ENCODE data around the gene TRIM71. TPM values are rescaled to one million over a fixed set of nuclear protein-coding genes. Genes with fewer than 3 reads are reported as not detected.
A peak's percentile ranks its signal among the peaks of the same experiment; 100 is the strongest.

The TRIM71 gene
- total and polyA plus RNA-seq, 2 of the 13 experiments (the other 11 are each of a cell fraction or from before 2014, with no cell fraction given) = 21.7 to 76.9 TPM

- TF ChIP-seq, protein P1, sequence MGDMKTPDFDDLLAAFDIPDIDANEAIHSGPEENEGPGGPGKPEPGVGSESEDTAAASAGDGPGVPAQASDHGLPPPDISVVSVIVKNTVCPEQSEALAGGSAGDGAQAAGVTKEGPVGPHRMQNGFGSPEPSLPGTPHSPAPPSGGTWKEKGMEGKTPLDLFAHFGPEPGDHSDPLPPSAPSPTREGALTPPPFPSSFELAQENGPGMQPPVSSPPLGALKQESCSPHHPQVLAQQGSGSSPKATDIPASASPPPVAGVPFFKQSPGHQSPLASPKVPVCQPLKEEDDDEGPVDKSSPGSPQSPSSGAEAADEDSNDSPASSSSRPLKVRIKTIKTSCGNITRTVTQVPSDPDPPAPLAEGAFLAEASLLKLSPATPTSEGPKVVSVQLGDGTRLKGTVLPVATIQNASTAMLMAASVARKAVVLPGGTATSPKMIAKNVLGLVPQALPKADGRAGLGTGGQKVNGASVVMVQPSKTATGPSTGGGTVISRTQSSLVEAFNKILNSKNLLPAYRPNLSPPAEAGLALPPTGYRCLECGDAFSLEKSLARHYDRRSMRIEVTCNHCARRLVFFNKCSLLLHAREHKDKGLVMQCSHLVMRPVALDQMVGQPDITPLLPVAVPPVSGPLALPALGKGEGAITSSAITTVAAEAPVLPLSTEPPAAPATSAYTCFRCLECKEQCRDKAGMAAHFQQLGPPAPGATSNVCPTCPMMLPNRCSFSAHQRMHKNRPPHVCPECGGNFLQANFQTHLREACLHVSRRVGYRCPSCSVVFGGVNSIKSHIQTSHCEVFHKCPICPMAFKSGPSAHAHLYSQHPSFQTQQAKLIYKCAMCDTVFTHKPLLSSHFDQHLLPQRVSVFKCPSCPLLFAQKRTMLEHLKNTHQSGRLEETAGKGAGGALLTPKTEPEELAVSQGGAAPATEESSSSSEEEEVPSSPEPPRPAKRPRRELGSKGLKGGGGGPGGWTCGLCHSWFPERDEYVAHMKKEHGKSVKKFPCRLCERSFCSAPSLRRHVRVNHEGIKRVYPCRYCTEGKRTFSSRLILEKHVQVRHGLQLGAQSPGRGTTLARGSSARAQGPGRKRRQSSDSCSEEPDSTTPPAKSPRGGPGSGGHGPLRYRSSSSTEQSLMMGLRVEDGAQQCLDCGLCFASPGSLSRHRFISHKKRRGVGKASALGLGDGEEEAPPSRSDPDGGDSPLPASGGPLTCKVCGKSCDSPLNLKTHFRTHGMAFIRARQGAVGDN (CRISPR knock-in tag; IDR thresholded peaks at IDR 0.05) = peak; percentile 28; the same call in 1 of the 2 replicates
- TF ChIP-seq ZNF644 (CRISPR knock-in tag; IDR thresholded peaks at IDR 0.05; ENCODE audit: low read depth) = no peak
- peak; percentile 7 for TF ChIP-seq AGO2 (optimal IDR thresholded peaks at IDR 0.05; ENCODE audit: low read depth, low read length)
- TF ChIP-seq ZFYVE20 (CRISPR knock-in tag; IDR thresholded peaks at IDR 0.05; ENCODE audit: borderline replicate concordance, low read depth) = peak; percentile 49; the same call in 1 of the 2 replicates
- peak; percentile 42; the same call in 1 of the 2 replicates for TF ChIP-seq MAX (IDR thresholded peaks at IDR 0.05)
- 0 out of 2 replicates have a peak, but pooled peaks have one; percentile 10 for TF ChIP-seq MXD4 (CRISPR knock-in tag; IDR thresholded peaks at IDR 0.05)
- TF ChIP-seq ZNF614 (CRISPR knock-in tag; IDR thresholded peaks at IDR 0.05; ENCODE audit: borderline replicate concordance) = no peak
- TF ChIP-seq ATF1 (CRISPR knock-in tag; IDR thresholded peaks at IDR 0.05) = no peak
- peak; percentile 22; the same call in 1 of the 2 replicates for TF ChIP-seq ZNF766 (CRISPR knock-in tag; IDR thresholded peaks at IDR 0.05; ENCODE audit: borderline replicate concordance)
- peak; percentile 5; the same call in 1 of the 2 replicates for TF ChIP-seq ZFY (CRISPR knock-in tag; IDR thresholded peaks at IDR 0.05)
- 0 out of 2 replicates have a peak, but pooled peaks have one; percentile 20 for TF ChIP-seq ZNF264 (CRISPR knock-in tag; IDR thresholded peaks at IDR 0.05)
- TF ChIP-seq PRMT3 (CRISPR knock-in tag; IDR thresholded peaks at IDR 0.05; ENCODE audit: borderline replicate concordance, low read depth) = no peak
- peak; percentile 5; the same call in 1 of the 2 replicates for TF ChIP-seq ZNF563 (CRISPR knock-in tag; IDR thresholded peaks at IDR 0.05)
- TF ChIP-seq PAX8 (CRISPR knock-in tag; IDR thresholded peaks at IDR 0.05; ENCODE audit: borderline replicate concordance) = no peak
- no peak for TF ChIP-seq NONO (IDR thresholded peaks at IDR 0.05)
- TF ChIP-seq NONO (CRISPR knock-in tag; conservative IDR thresholded peaks at IDR 0.05) = no peak
- TF ChIP-seq, protein P2, sequence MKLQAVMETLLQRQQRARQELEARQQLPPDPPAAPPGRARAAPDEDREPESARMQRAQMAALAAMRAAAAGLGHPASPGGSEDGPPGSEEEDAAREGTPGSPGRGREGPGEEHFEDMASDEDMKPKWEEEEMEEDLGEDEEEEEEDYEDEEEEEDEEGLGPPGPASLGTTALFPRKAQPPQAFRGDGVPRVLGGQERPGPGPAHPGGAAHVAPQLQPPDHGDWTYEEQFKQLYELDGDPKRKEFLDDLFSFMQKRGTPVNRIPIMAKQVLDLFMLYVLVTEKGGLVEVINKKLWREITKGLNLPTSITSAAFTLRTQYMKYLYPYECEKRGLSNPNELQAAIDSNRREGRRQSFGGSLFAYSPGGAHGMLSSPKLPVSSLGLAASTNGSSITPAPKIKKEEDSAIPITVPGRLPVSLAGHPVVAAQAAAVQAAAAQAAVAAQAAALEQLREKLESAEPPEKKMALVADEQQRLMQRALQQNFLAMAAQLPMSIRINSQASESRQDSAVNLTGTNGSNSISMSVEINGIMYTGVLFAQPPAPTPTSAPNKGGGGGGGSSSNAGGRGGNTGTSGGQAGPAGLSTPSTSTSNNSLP (IDR thresholded peaks at IDR 0.05; ENCODE audit: low read depth, low read length) = no peak
- TF ChIP-seq SALL2 (CRISPR knock-in tag; IDR thresholded peaks at IDR 0.05) = peak; percentile 19
- no peak for TF ChIP-seq ZFP90 (CRISPR knock-in tag; IDR thresholded peaks at IDR 0.05; ENCODE audit: borderline replicate concordance)
- 0 out of 2 replicates have a peak, but pooled peaks have one; percentile 33 for TF ChIP-seq ZNF253 (CRISPR knock-in tag; IDR thresholded peaks at IDR 0.05; ENCODE audit: borderline replicate concordance)
- peak; percentile 14 for TF ChIP-seq YY1 (IDR thresholded peaks at IDR 0.05; ENCODE audit: insufficient read depth, insufficient replicate concordance, low read depth, low read length)
These were observed 590 bp upstream of the TRIM71 start (continued) for GRCh38 chr3:32817257-32817557.

Measured in HepG2 (cell line).